Measurements from ENCODE around the gene PCSK5. TPM values are rescaled to one million over a fixed set of nuclear protein-coding genes. Genes with fewer than 3 reads are reported as not detected.
A peak's percentile ranks its signal among the peaks of the same experiment; 100 is the strongest.

PCSK5 gene
- polyA plus RNA-seq (1.7 and 2.5 TPM in 2 replicates), polyA minus RNA-seq (5.4 and 6.5 TPM in 2 replicates)

- Histone ChIP-seq H3K36me3 (ENCODE audit: insufficient read depth, low read length) (no peaks in the 10 kb centered on the region), H3K79me2 (replicated peaks; ENCODE audit: insufficient read depth, low read length) (peaks cover 12% of the 10 kb centered on the region), H3K27ac (ENCODE audit: low read length) (peak within 1 kb of the TSS; percentile 36), H2AFZ (ENCODE audit: low read depth, low read length) (peak within 1 kb of the TSS; percentile 40), H3K4me2 (ENCODE audit: low read length) (peak within 1 kb of the TSS; percentile 84), H3K4me3 (ENCODE audit: low read length) (peak within 1 kb of the TSS; percentile 92), H3F3A (ENCODE audit: insufficient read depth, low read length, poor library complexity, severe bottlenecking) (no peaks in the 10 kb centered on the region), H3K27me3 (ENCODE audit: insufficient read depth, low read depth, low read length) (peaks cover 35% of the 10 kb centered on the region), H3K9ac (ENCODE audit: low read length) (peak within 1 kb of the TSS; percentile 65), H3K9me3 (ENCODE audit: low read length) (no peaks in the 10 kb centered on the region), H4K20me1 (ENCODE audit: insufficient read depth) (no peaks in the 10 kb centered on the region), H3K9me2 (ENCODE audit: insufficient read depth, low read length) (no peaks in the 10 kb centered on the region)
- TF ChIP-seq TAF1 (IDR thresholded peaks at IDR 0.05; ENCODE audit: low read depth) (peak; percentile 64), EZH2 (IDR thresholded peaks at IDR 0.05; ENCODE audit: borderline replicate concordance, insufficient read depth, low read length, poor library complexity, severe bottlenecking) (no peak), POLR2AphosphoS5 (IDR thresholded peaks at IDR 0.05) (peak; percentile 66), EP300 (conservative IDR thresholded peaks at IDR 0.05; ENCODE audit: poor library complexity, severe bottlenecking) (peak; percentile 50), MXI1 (conservative IDR thresholded peaks at IDR 0.05; ENCODE audit: poor library complexity, severe bottlenecking) (peak; percentile 50), CTCF (IDR thresholded peaks at IDR 0.05; ENCODE audit: poor library complexity, severe bottlenecking) (peak; percentile 64), SMC3 (conservative IDR thresholded peaks at IDR 0.05; ENCODE audit: poor library complexity) (peak; percentile 60), RAD21 (conservative IDR thresholded peaks at IDR 0.05) (peak; percentile 53)
- TF ChIP-seq, protein P1, sequence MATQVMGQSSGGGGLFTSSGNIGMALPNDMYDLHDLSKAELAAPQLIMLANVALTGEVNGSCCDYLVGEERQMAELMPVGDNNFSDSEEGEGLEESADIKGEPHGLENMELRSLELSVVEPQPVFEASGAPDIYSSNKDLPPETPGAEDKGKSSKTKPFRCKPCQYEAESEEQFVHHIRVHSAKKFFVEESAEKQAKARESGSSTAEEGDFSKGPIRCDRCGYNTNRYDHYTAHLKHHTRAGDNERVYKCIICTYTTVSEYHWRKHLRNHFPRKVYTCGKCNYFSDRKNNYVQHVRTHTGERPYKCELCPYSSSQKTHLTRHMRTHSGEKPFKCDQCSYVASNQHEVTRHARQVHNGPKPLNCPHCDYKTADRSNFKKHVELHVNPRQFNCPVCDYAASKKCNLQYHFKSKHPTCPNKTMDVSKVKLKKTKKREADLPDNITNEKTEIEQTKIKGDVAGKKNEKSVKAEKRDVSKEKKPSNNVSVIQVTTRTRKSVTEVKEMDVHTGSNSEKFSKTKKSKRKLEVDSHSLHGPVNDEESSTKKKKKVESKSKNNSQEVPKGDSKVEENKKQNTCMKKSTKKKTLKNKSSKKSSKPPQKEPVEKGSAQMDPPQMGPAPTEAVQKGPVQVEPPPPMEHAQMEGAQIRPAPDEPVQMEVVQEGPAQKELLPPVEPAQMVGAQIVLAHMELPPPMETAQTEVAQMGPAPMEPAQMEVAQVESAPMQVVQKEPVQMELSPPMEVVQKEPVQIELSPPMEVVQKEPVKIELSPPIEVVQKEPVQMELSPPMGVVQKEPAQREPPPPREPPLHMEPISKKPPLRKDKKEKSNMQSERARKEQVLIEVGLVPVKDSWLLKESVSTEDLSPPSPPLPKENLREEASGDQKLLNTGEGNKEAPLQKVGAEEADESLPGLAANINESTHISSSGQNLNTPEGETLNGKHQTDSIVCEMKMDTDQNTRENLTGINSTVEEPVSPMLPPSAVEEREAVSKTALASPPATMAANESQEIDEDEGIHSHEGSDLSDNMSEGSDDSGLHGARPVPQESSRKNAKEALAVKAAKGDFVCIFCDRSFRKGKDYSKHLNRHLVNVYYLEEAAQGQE (IDR thresholded peaks at IDR 0.05; ENCODE audit: borderline replicate concordance): no peak
These were observed at the start of gene PCSK5 for GRCh38 chr9:75890472-75891276. TSS of gene PCSK5 (plus strand) at chr9:75890673. CDS start at chr9:75891182, 509 bp downstream.

DNA sequence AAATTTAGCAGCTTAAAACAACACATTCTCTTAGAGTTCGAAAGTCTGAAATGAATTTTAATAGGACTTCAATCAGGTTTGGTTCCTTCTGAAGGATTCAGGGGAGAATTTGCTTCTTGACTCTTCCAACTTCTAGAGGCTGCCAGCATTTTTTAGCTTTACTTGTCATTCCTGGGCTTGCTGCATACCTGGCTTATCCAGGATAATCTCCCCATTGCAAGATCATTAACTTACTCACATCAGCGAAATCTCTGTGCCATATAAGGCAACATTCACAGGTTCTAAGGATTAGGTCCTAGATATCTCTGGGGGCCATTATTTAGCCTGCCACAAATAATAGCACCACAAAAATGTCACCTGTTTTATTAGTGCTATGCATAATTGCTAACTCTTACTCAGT is 46.2 kb upstream of the PCSK5 start:
- no peaks in the 10 kb centered on the region for H4K20me1 ChIP-seq (ENCODE audit: insufficient read depth)
- no peaks in the 10 kb centered on the region for H3K9me2 ChIP-seq (ENCODE audit: insufficient read depth, low read length)
- no peaks in the 10 kb centered on the region for H3K79me2 ChIP-seq (replicated peaks; ENCODE audit: insufficient read depth, low read length)
- no peak for TF ChIP-seq EZH2 (IDR thresholded peaks at IDR 0.05; ENCODE audit: borderline replicate concordance, insufficient read depth, low read length, poor library complexity, severe bottlenecking)
- TF ChIP-seq SMC3 (conservative IDR thresholded peaks at IDR 0.05; ENCODE audit: poor library complexity): no peak
- no peak for TF ChIP-seq CTCF (IDR thresholded peaks at IDR 0.05; ENCODE audit: poor library complexity, severe bottlenecking)
- no peak for TF ChIP-seq RAD21 (conservative IDR thresholded peaks at IDR 0.05)
- no peak for TF ChIP-seq EP300 (conservative IDR thresholded peaks at IDR 0.05; ENCODE audit: poor library complexity, severe bottlenecking)
- TF ChIP-seq MXI1 (conservative IDR thresholded peaks at IDR 0.05; ENCODE audit: poor library complexity, severe bottlenecking): no peak
- TF ChIP-seq, protein P1 (IDR thresholded peaks at IDR 0.05; ENCODE audit: borderline replicate concordance): no peak
- TF ChIP-seq TAF1 (IDR thresholded peaks at IDR 0.05; ENCODE audit: low read depth): no peak
- TF ChIP-seq POLR2AphosphoS5 (IDR thresholded peaks at IDR 0.05): no peak
- no peaks in the 10 kb centered on the region for H3K9me3 ChIP-seq (ENCODE audit: low read length)
- H3K27me3 ChIP-seq (ENCODE audit: insufficient read depth, low read depth, low read length): no peaks in the 10 kb centered on the region
- no peak overlapping the region for H3K9ac ChIP-seq (ENCODE audit: low read length)
- H3F3A ChIP-seq (ENCODE audit: insufficient read depth, low read length, poor library complexity, severe bottlenecking): no peaks in the 10 kb centered on the region
- H3K4me2 ChIP-seq (ENCODE audit: low read length): no peak overlapping the region
- no peak overlapping the region for H3K4me3 ChIP-seq (ENCODE audit: low read length)
- no peaks in the 10 kb centered on the region for H3K36me3 ChIP-seq (ENCODE audit: insufficient read depth, low read length)
- H3K27ac ChIP-seq (ENCODE audit: low read length): no peak overlapping the region
- H2AFZ ChIP-seq (ENCODE audit: low read depth, low read length): no peak overlapping the region

All from neural cell (in vitro differentiated cells).